ENCODE measurements around the gene UNC119B. TPM values are rescaled to one million over a fixed set of nuclear protein-coding genes. Genes with fewer than 3 reads are reported as not detected.

Gene UNC119B
- total RNA-seq, 4 donors from 2014 or later = 4.7 to 8.7 (median 7.8) TPM

GRCh38 chr12:120697344-120697743 is 12.9 kb upstream of the UNC119B start:
- intact Hi-C loops (cut with DNase I; ENCODE audit: low total_unique reads) (no loop called here), in situ Hi-C loops (cut with MboI; ENCODE audit: low sequenced_read_pairs in 4 of 4) (no loop called here)
- DNase-seq = no peak
- Histone ChIP-seq H3K36me3 (peaks cover 0 to 73% of the 10 kb centered on the region in 2 donors), H3K4me3 (no peak overlapping the region), H3K4me1 (peaks cover 39 to 78% of the 10 kb centered on the region in 2 donors), H3K27me3 (no peaks in the 10 kb centered on the region), H3K9me3 (no peaks in the 10 kb centered on the region), H3K27ac (peak overlapping the region; percentile 51 to 78 (median 62))
- no peak for TF ChIP-seq POLR2A (IDR thresholded peaks at IDR 0.05)
- TF ChIP-seq CTCF (IDR thresholded peaks at IDR 0.05 in 4 of 5, conservative IDR thresholded peaks at IDR 0.05 in 1 of 5) = no peak
- peak in 1 of 2 donors; percentile 32 for ATAC-seq

GRCh38 chr12:120698665-120699064 is 11.6 kb upstream of the UNC119B start:
- Histone ChIP-seq H3K36me3 (peaks cover 0 to 73% of the 10 kb centered on the region in 2 donors), H3K9me3 (no peaks in the 10 kb centered on the region), H3K4me1 (peaks cover 29 to 65% of the 10 kb centered on the region in 2 donors), H3K4me3 (no peak overlapping the region), H3K27ac (peak overlapping the region; percentile 51 to 78 (median 62)), H3K27me3 (no peaks in the 10 kb centered on the region)
- no peak for ATAC-seq
- DNase-seq = no peak
- in situ Hi-C loops (cut with MboI; ENCODE audit: low sequenced_read_pairs in 4 of 4) = no loop called here
- intact Hi-C loops (cut with DNase I; ENCODE audit: low total_unique reads) = no loop called here
- TF ChIP-seq CTCF (IDR thresholded peaks at IDR 0.05 in 4 of 5, conservative IDR thresholded peaks at IDR 0.05 in 1 of 5) (no peak), POLR2A (IDR thresholded peaks at IDR 0.05) (no peak)

GRCh38 chr12:120699553-120699952 is 10.7 kb upstream of the UNC119B start:
- in situ Hi-C loops (cut with MboI; ENCODE audit: low sequenced_read_pairs in 4 of 4) = no loop called here
- Histone ChIP-seq H3K4me1 (peaks cover 29 to 61% of the 10 kb centered on the region in 2 donors), H3K36me3 (peaks cover 0 to 65% of the 10 kb centered on the region in 2 donors), H3K27ac (peak overlapping the region; percentile 12 to 78 (median 62)), H3K9me3 (no peaks in the 10 kb centered on the region), H3K4me3 (no peak overlapping the region), H3K27me3 (no peaks in the 10 kb centered on the region)
- no peak for ATAC-seq
- TF ChIP-seq CTCF (IDR thresholded peaks at IDR 0.05 in 4 of 5, conservative IDR thresholded peaks at IDR 0.05 in 1 of 5) (no peak), POLR2A (IDR thresholded peaks at IDR 0.05) (no peak)
- DNase-seq = no peak
- intact Hi-C loops (cut with DNase I; ENCODE audit: low total_unique reads) = no loop called here

- Histone ChIP-seq H3K4me1 (peaks cover 29 to 57% of the 10 kb centered on the region in 2 donors), H3K27ac (peak overlapping the region; percentile 38 to 78 (median 62)), H3K4me3 (no peak overlapping the region), H3K36me3 (peaks cover 0 to 51% of the 10 kb centered on the region in 2 donors), H3K27me3 (no peaks in the 10 kb centered on the region), H3K9me3 (no peaks in the 10 kb centered on the region)
- no peak for DNase-seq
- in situ Hi-C loops (cut with MboI; ENCODE audit: low sequenced_read_pairs in 4 of 4) = no loop called here
- intact Hi-C loops (cut with DNase I; ENCODE audit: low total_unique reads) = no loop called here
- TF ChIP-seq CTCF (IDR thresholded peaks at IDR 0.05 in 4 of 5, conservative IDR thresholded peaks at IDR 0.05 in 1 of 5) = no peak
- TF ChIP-seq POLR2A (IDR thresholded peaks at IDR 0.05) = no peak
- ATAC-seq = peak in 1 of 2 donors; percentile 42
Observed at GRCh38 chr12:120700886-120701285, 9.4 kb upstream of the UNC119B start.

- H3K4me1 ChIP-seq = peaks cover 23 to 45% of the 10 kb centered on the region in 2 donors
Observed at GRCh38 chr12:120702637-120703036, 7.6 kb upstream of the UNC119B start.

More at GRCh38 chr12:120702637-120703036, 7.6 kb upstream of the UNC119B start:
- Histone ChIP-seq H3K36me3 (peaks cover 0 to 34% of the 10 kb centered on the region in 2 donors), H3K4me3 (no peak overlapping the region), H3K27me3 (no peaks in the 10 kb centered on the region), H3K9me3 (no peaks in the 10 kb centered on the region), H3K27ac (peak overlapping the region in 2 of 4 donors; percentile 20 to 66)
- no peak for ATAC-seq
- in situ Hi-C loops (cut with MboI; ENCODE audit: low sequenced_read_pairs in 4 of 4) = no loop called here
- TF ChIP-seq CTCF (IDR thresholded peaks at IDR 0.05 in 4 of 5, conservative IDR thresholded peaks at IDR 0.05 in 1 of 5) (no peak), POLR2A (IDR thresholded peaks at IDR 0.05) (no peak)
- intact Hi-C loops (cut with DNase I; ENCODE audit: low total_unique reads) = no loop called here
- DNase-seq = no peak
